ENCODE data around the gene UHRF1.
"Not testable (repeated sequence)": the region's sequence is repeated elsewhere in the genome, so short reads cannot be mapped to it uniquely, and the experiment has no call there.

Gene UHRF1

GRCh38 chr19:4972509-4973230, 63.4 kb downstream of the UHRF1 start:
- DNase-seq, result no peak

- DNase-seq, result no peak
These were observed 65.7 kb downstream of the UHRF1 start for GRCh38 chr19:4974880-4975469.

GRCh38 chr19:4975601-4976000, 66.3 kb downstream of the UHRF1 start:
- not testable (repeated sequence) for DNase-seq

GRCh38 chr19:4976401-4977298, 67.3 kb downstream of the UHRF1 start:
- no peak for DNase-seq

GRCh38 chr19:4977299-4978174, 68.2 kb downstream of the UHRF1 start:
- no peak for DNase-seq

GRCh38 chr19:4979211-4979807, 70.0 kb downstream of the UHRF1 start:
- DNase-seq, result no peak

- no peak for DNase-seq
These were observed 70.8 kb downstream of the UHRF1 start for GRCh38 chr19:4980067-4980466.

GRCh38 chr19:4980838-4981680, 71.8 kb downstream of the UHRF1 start:
- DNase-seq, result no peak

GRCh38 chr19:4981681-4981958, 72.3 kb downstream of the UHRF1 start:
- DNase-seq, result no peak

- DNase-seq, result no peak
These were observed 74.2 kb downstream of the UHRF1 start for GRCh38 chr19:4983346-4984105.

- no peak for DNase-seq
These were observed 74.7 kb downstream of the UHRF1 start for GRCh38 chr19:4984106-4984380.

- no peak for DNase-seq
These were observed 75.2 kb downstream of the UHRF1 start for GRCh38 chr19:4984438-4984990.

- no peak for DNase-seq
These were observed 76.3 kb downstream of the UHRF1 start for GRCh38 chr19:4985551-4985991.

GRCh38 chr19:4986056-4986455, 76.8 kb downstream of the UHRF1 start:
- no peak for DNase-seq

- DNase-seq, result no peak
These were observed 77.2 kb downstream of the UHRF1 start for GRCh38 chr19:4986471-4986891.

GRCh38 chr19:4987256-4987655, 78.0 kb downstream of the UHRF1 start:
- DNase-seq, result no peak

- DNase-seq, result no peak
These were observed 78.5 kb downstream of the UHRF1 start for GRCh38 chr19:4987692-4988370.

- no peak for DNase-seq
These were observed 79.5 kb downstream of the UHRF1 start for GRCh38 chr19:4988770-4989251.

- no peak for DNase-seq
These were observed 81.0 kb downstream of the UHRF1 start for GRCh38 chr19:4990306-4990705.

- DNase-seq, result no peak
These were observed 82.2 kb downstream of the UHRF1 start for GRCh38 chr19:4991538-4991937.
